Activated CD4-positive, CD25-positive, alpha-beta regulatory T cell (primary cell): ENCODE measurements around the gene ELMO2.

Experiments
- DNase-seq, 4 experiments: peaks; one replicate each; lab custom pipeline; 2025; lab: John Stamatoyannopoulos, UW

Gene ELMO2

GRCh38 chr20:46332373-46333160 lies 73.8 kb downstream of the ELMO2 start:
- DNase-seq: no peak

GRCh38 chr20:46331611-46332361 lies 74.6 kb downstream of the ELMO2 start:
- DNase-seq: no peak

DNA sequence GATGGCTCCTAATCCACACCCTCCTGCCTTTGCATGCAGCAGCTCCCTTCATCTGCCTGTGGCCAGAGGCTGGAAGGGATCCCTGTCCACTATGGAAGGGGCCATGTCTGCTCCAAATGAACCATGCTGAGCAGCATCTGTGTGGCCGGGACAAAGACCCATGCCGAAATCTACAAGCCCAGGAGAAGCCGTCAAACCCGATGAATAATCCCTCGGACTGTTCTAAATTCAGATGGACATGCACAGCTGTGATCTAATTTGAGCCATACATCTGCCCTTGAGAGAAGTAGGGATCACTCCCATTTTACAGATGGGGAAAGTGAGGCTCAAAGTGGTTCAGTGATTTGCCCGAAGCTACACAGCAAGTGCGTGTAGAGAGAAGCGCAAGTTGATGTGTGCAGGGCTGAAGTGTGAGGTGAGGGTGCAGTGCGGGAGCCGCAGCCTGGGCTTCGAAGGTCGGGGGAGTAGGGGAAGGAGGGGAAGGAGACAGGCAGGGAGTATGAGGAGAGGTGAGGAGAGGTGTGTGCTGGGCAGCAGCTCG lies 75.5 kb downstream of the ELMO2 start:
- DNase-seq: no peak

DNA sequence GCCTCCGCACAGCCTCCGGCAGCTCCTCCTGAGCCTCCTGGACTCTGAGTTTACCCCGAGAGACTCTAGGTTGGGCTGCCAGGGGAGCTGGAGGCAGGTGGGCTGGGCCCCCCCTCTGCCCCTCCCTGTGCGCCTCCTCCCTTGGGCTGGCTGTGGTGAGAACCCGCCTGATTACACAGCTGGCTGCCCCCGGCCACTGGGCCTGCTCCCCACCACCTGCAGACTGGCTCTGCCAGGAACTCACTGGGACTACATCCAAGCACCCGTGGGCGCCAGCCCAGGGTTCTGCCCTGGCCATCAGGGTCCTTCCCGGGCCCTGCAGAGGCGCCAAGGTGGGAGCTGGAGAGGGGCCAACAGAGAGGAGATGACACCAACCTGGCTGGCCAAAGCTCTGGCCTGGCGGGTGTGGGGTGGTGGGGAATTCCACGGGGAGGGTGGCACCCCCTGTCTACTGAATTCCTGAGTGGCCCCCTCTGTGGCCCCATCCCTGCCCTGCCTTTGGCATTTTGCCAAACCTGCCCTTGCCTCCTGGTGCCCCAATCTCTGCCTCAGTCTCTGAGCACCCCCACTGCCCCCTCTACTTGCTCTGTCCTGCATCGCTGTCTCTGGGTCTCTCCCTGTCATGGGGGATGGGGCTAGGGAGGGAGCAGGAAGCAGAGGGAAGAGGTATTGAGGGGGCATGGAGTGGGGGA lies 76.2 kb downstream of the ELMO2 start:
- no peak for DNase-seq

DNA sequence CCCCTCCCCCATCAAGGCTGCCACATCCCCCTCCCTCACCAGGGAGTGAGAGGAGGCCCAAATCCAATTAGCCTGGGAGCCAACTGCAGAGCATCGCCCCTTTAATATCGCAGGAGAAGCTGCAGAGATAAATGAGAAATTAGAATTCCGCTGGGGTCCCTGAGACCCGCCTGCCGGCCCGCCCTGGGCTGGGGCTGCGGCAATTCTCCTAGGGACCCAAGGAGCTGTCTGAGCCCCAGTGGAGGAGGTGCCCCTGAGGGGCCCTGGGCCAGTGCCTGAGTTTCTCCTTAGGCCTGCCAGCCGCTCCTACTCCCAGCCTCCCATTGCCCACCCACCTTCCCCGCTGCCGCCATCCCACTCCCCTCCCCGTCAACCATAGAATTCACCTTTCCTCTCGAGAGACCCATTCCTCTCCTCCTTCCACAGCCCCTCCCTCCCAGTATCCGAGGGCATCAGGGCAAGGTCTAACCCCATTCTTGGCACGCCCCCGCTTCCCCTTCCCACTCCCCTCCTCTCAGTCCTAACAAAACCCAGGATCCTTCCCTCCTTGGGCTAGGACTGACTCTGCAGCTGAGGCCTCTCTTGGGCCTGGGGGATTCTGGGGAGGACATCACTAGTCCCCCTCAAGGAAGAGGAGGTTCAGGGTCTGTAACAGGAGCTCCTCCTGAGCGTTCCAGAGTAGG lies 78.1 kb downstream of the ELMO2 start:
- DNase-seq: no peak

GRCh38 chr20:46327557-46327956 lies 78.9 kb downstream of the ELMO2 start:
- DNase-seq: no peak

- no peak for DNase-seq
Measured at GRCh38 chr20:46325789-46326188, 80.6 kb downstream of the ELMO2 start.

GRCh38 chr20:46324960-46325703 lies 81.3 kb downstream of the ELMO2 start:
- DNase-seq: no peak

DNA sequence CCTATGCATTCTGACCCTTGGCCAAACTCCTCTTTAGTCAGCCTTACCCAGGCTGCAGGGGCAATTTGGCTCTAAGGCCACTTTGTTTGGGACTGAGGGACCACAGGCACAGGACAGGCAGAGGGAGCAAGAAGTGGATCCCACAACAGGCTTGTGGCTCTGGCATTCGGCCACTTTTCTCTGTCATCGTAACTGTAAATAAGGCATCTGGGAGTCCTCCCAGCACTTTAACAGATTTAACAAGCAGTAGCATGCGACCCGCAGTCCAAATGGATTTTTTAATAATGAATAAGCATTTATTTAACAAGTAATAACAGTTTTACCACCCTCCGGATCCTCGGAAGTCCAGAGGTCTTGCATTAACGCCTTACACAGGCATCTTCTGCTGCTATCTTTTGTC lies 82.0 kb downstream of the ELMO2 start:
- no peak for DNase-seq

- no peak for DNase-seq
Measured at GRCh38 chr20:46323557-46323956, 82.9 kb downstream of the ELMO2 start.

- DNase-seq: no peak
Measured at GRCh38 chr20:46322641-46323040, 83.8 kb downstream of the ELMO2 start.

- no peak for DNase-seq
Measured at GRCh38 chr20:46317685-46318177, 88.7 kb downstream of the ELMO2 start.

- DNase-seq: no peak
Measured at GRCh38 chr20:46316984-46317684, 89.3 kb downstream of the ELMO2 start.
